Medulla oblongata (tissue), 1 donor: ENCODE results near the gene SLC23A3.

ENCODE experiments used
- DNase-seq: peaks from one replicate; pipeline ENCODE4 v3.0.0-alpha.2; 2015; ENCODE audit errors: extremely low spot score

The SLC23A3 gene

GRCh38 chr2:219169930-219170654, at the start of gene SLC23A3:
Gene SLC23A3 (minus strand): TSS chr2:219170029. CDS start chr2:219169984, 45 bp downstream.
- no peak for DNase-seq

- peak; percentile 97 for DNase-seq
Measured at GRCh38 chr2:219218732-219219701, 49.2 kb upstream of the SLC23A3 start, which contains the start of gene ABCB6. Gene ABCB6 (minus strand): TSS chr2:219218958. CDS start chr2:219218673, 285 bp downstream.

GRCh38 chr2:219218217-219218731, 48.4 kb upstream of the SLC23A3 start:
- DNase-seq, result peak; percentile 44

- DNase-seq, result no peak
Measured at GRCh38 chr2:219216535-219216915, 46.7 kb upstream of the SLC23A3 start.

- DNase-seq, result no peak
Measured at GRCh38 chr2:219215871-219216534, 46.2 kb upstream of the SLC23A3 start.

GRCh38 chr2:219214786-219215185, 45.0 kb upstream of the SLC23A3 start:
- DNase-seq, result no peak

- DNase-seq, result no peak
Measured at GRCh38 chr2:219214141-219214540, 44.3 kb upstream of the SLC23A3 start.

- DNase-seq, result no peak
Measured at GRCh38 chr2:219213486-219214071, 43.8 kb upstream of the SLC23A3 start.

- no peak for DNase-seq
Measured at GRCh38 chr2:219213026-219213415, 43.2 kb upstream of the SLC23A3 start.

GRCh38 chr2:219210886-219211362, 41.1 kb upstream of the SLC23A3 start:
- no peak for DNase-seq

GRCh38 chr2:219210196-219210885, 40.5 kb upstream of the SLC23A3 start:
- no peak for DNase-seq

GRCh38 chr2:219209236-219210195, 39.7 kb upstream of the SLC23A3 start:
- no peak for DNase-seq

GRCh38 chr2:219207884-219208740, 38.3 kb upstream of the SLC23A3 start:
- DNase-seq, result peak; percentile 35

GRCh38 chr2:219207134-219207883, 37.5 kb upstream of the SLC23A3 start:
- DNase-seq, result peak; percentile 79

GRCh38 chr2:219206328-219207133, 36.7 kb upstream of the SLC23A3 start, which contains the start of gene ZFAND2B:
Gene ZFAND2B (plus strand): TSS chr2:219206782. CDS start chr2:219206988, 206 bp downstream.
- peak; percentile 97 for DNase-seq

- no peak for DNase-seq
Measured at GRCh38 chr2:219205981-219206327, 36.1 kb upstream of the SLC23A3 start.

- DNase-seq, result no peak
Measured at GRCh38 chr2:219205165-219205538, 35.3 kb upstream of the SLC23A3 start.
